ENCODE measurements around the gene CREBBP.

CREBBP gene

GRCh38 chr16:3824121-3824795 lies 56.3 kb downstream of the CREBBP start:
- DNase-seq (ENCODE audit: low spot score), result no peak

- no peak for DNase-seq (ENCODE audit: low spot score)
Observed at GRCh38 chr16:3823427-3823826, 57.1 kb downstream of the CREBBP start.

GRCh38 chr16:3822366-3823045 lies 58.0 kb downstream of the CREBBP start:
- no peak for DNase-seq (ENCODE audit: low spot score)

GRCh38 chr16:3821184-3821583 lies 59.3 kb downstream of the CREBBP start:
- DNase-seq (ENCODE audit: low spot score), result no peak

GRCh38 chr16:3819746-3820724 lies 60.5 kb downstream of the CREBBP start:
- no peak for DNase-seq (ENCODE audit: low spot score)

GRCh38 chr16:3819175-3819527 lies 61.4 kb downstream of the CREBBP start:
- DNase-seq (ENCODE audit: low spot score), result no peak

GRCh38 chr16:3816326-3816725 lies 64.2 kb downstream of the CREBBP start:
- DNase-seq (ENCODE audit: low spot score), result no peak

- no peak for DNase-seq (ENCODE audit: low spot score)
Observed at GRCh38 chr16:3814755-3815154, 65.8 kb downstream of the CREBBP start.

- no peak for DNase-seq (ENCODE audit: low spot score)
Observed at GRCh38 chr16:3812469-3813172, 67.9 kb downstream of the CREBBP start.

GRCh38 chr16:3810818-3811217 lies 69.7 kb downstream of the CREBBP start:
- no peak for DNase-seq (ENCODE audit: low spot score)

GRCh38 chr16:3810198-3810664 lies 70.3 kb downstream of the CREBBP start:
- DNase-seq (ENCODE audit: low spot score), result no peak

- no peak for DNase-seq (ENCODE audit: low spot score)
Observed at GRCh38 chr16:3808308-3809063, 72.0 kb downstream of the CREBBP start.

GRCh38 chr16:3807425-3808123 lies 72.9 kb downstream of the CREBBP start:
- no peak for DNase-seq (ENCODE audit: low spot score)

- DNase-seq (ENCODE audit: low spot score), result no peak
Observed at GRCh38 chr16:3804426-3805016, 76.0 kb downstream of the CREBBP start.

- DNase-seq (ENCODE audit: low spot score), result no peak
Observed at GRCh38 chr16:3800477-3801270, 79.8 kb downstream of the CREBBP start.

- DNase-seq (ENCODE audit: low spot score), result no peak
Observed at GRCh38 chr16:3800019-3800418, 80.5 kb downstream of the CREBBP start.

GRCh38 chr16:3799354-3799753 lies 81.2 kb downstream of the CREBBP start:
- DNase-seq (ENCODE audit: low spot score), result no peak

GRCh38 chr16:3798838-3799237 lies 81.7 kb downstream of the CREBBP start:
- DNase-seq (ENCODE audit: low spot score), result no peak
